MM.1S (cell line): Measurements from ENCODE around the gene FBXO42.

Experiments used
- EZH2 ChIP-seq: fragments of 300-600 bp; sonication (generic); optimal IDR thresholded peaks from 2 replicates; pipeline ENCODE3; 2017; ENCODE audit warnings: low read depth, mild to moderate bottlenecking, antibody characterized with exemption, low read length, mixed read lengths
- TF ChIP-seq, protein P1 (sequence below): fragments of 300-600 bp; sonication (generic); IDR thresholded peaks from 2 replicates; pipeline ENCODE4 v1.5.1; 2016; ENCODE audit warnings: antibody characterized with exemption, low read length, mixed read lengths

GRCh38 chr1:16215882-16216753 lies 136.2 kb downstream of the FBXO42 start:
- TF ChIP-seq, protein P1, sequence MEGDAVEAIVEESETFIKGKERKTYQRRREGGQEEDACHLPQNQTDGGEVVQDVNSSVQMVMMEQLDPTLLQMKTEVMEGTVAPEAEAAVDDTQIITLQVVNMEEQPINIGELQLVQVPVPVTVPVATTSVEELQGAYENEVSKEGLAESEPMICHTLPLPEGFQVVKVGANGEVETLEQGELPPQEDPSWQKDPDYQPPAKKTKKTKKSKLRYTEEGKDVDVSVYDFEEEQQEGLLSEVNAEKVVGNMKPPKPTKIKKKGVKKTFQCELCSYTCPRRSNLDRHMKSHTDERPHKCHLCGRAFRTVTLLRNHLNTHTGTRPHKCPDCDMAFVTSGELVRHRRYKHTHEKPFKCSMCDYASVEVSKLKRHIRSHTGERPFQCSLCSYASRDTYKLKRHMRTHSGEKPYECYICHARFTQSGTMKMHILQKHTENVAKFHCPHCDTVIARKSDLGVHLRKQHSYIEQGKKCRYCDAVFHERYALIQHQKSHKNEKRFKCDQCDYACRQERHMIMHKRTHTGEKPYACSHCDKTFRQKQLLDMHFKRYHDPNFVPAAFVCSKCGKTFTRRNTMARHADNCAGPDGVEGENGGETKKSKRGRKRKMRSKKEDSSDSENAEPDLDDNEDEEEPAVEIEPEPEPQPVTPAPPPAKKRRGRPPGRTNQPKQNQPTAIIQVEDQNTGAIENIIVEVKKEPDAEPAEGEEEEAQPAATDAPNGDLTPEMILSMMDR = no peak
- TF ChIP-seq EZH2 = no peak
